ENCODE results near the gene DCAF10.
"Not testable (repeated sequence)": the region's sequence is repeated elsewhere in the genome, so short reads cannot be mapped to it uniquely, and the experiment has no call there.

The DCAF10 gene

GRCh38 chr9:37792122-37792521 lies 8.5 kb upstream of the DCAF10 start:
- DNase-seq: no peak

- DNase-seq: no peak
Measured at GRCh38 chr9:37796232-37796631, 4.4 kb upstream of the DCAF10 start.

DNA sequence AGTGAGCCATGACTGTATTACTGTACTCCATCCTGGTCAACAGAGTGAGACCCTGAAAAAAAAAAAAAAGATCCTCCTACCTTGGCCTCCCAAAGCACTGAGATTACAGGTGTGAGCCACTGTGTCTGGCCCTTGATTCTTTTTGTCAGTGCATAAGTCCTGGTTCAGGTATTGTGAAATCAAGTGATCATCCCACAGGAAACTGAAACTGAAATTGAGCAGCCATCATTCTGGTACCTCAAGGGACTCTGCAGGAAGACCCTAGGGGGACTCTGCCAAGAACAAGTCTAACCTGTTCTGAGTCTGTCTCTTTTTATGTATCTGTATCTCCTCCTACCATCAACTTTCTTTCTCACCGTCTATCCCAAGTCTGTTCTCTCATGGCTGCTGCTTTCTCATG lies 1.9 kb upstream of the DCAF10 start:
- DNase-seq: no peak

DNA sequence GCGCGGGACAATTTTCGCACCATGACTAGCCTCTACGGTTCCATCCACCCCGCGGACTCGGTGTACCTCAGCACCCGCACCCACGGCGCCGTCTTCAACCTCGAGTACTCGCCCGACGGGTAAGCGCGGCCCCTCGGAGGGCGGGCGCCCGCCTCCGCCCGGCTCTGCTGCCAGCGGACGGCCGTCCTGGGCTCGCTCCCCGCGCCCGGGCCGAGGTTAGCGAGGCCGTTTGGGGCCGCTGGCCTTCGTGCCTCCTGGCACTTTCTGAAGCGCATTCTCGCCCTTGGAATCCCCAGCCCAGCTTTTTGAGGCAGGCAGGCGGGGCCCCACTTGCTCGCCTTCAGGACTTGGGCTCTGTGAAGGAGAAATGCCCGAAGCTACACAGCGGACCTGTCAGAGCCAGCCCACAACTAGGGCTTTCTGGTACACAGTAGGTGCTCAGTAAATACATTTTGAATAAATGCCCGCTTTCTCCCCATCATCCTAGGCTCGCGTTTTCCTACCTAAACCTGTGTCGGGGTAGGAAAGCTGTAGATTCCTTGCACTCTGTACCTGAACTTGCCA lies 772 bp downstream of the DCAF10 start:
- no peak for DNase-seq

DNA sequence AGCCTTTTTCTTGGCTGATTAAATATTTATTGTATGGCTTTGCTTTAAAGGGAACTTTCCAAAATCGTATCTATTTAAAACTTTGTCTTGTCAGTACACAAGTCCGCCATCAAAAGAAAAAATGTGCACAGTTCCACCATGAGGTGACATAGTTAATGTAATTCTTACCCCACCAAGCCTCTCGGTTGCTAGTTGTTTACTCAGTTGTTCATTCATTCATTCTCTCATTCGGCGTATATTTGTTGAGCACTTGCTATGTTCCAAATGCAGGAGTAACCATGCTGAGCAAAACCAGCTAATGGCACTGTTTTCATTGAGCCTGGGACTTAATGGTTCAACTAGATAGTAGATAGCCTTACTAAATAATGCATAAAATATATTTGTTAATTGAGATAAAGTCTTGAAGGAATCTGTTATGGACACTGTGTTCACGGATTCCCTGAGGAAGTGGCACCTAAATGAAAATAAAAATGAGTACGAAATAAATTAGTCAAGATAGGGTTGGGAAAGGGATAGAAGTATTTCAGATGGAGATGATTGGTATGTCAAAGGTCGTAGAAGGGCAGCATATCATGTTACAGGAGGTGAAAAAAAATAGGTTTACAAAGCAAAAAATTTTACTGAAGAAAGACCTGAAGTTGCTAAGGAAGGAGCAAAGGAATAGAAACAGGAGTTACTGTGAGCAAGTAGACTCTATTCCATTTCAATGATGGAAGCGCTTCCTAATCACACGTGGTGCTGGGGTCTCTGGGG lies 1.5 kb downstream of the DCAF10 start:
- DNase-seq: no peak

DNA sequence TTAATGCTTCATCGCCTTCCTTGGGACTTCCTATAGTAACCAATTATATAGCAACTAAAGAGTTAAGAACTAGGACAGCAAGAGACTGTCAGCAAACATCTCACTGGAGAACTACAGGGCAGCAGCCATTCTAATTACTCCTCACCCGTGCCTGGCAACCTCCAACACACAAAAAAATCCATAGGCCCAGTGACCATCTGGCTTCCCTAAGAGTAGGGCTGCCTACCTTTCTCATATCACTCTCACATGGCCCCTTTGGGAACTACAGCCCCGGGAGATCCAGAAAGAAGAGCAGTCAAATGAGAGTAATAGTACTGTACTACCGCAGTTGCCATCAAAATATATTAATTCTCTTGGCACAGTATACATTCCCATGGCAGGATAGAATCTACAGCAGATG lies 5.7 kb downstream of the DCAF10 start:
- no peak for DNase-seq

- not testable (repeated sequence) for DNase-seq
Measured at GRCh38 chr9:37809676-37810075, 9.1 kb downstream of the DCAF10 start.

GRCh38 chr9:37811906-37812476 lies 11.4 kb downstream of the DCAF10 start:
- no peak for DNase-seq

GRCh38 chr9:37812773-37813379 lies 12.3 kb downstream of the DCAF10 start:
- peak; percentile 29 to 35 for DNase-seq

DNA sequence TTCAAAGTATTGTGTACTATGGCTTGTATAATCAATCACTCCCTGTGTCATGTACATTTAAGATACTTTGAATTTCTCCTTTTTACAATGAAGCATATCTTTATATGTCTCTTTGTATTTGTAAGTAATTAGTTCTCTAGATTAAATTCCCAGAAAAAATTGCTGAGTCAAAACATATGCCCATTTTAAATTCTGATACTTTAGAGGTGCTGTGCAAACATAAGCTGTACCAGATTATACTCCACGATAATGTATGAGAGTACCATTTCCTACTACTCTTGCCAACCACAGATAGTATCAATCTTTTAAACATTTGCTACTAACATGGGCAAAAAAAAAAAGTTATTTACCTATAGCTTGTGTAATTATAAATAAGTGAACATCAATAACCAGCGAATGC lies 18.3 kb downstream of the DCAF10 start:
- DNase-seq: no peak

DNA sequence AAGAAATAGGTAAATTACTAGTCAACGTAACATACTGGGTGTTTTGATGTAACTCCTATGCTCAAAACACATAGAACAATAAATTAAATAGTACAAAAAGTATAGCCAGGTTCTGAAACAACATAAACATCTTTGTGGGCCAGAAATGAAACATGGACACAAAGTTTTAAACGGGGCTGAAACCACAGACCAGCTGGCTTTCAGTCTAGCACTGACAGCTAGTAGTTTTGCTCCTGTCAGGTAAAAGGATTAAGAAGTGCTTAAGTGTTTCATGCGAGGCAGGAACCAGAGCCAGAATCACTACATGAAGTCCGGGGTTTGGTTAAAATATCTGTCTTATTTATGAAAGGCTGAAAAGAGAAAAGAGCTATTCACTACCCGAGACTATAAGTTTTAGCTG lies 19.5 kb downstream of the DCAF10 start:
- DNase-seq: no peak

GRCh38 chr9:37825174-37825573 lies 24.6 kb downstream of the DCAF10 start:
- DNase-seq: not testable (repeated sequence)

DNA sequence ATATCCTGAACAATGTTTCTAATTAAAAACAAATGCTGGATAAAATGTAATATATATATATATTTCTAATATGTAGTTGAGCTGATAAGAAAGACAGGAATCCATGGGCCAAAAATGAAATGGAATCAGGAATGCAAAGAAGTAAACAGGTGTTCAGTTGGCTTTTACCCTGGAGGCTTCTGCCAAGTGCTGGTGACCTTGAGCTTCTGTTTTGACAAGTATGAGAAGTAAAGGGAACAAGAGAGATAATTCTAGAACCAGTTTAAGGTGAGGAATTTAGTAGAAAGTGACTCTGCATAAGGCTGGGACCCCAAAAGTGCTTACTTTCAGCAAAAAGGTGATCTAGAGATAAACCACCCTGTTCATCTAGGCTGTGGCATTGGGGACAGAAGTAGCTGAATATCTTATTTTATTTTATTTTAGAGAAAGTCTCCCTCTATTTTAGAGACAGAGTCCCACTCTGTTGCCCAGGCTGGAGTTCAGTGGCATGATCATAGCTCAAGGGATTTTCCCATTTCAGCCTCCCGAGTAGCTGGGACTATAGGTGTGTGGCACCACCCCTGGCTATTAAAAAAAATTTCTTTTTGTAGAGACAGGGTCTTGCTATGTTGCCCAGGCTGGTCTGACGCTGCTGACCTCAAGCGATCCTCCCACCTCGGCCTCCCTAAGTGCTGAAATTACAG lies 27.0 kb downstream of the DCAF10 start:
- no peak for DNase-seq

- DNase-seq: no peak
Measured at GRCh38 chr9:37835821-37836220, 35.2 kb downstream of the DCAF10 start.

DNA sequence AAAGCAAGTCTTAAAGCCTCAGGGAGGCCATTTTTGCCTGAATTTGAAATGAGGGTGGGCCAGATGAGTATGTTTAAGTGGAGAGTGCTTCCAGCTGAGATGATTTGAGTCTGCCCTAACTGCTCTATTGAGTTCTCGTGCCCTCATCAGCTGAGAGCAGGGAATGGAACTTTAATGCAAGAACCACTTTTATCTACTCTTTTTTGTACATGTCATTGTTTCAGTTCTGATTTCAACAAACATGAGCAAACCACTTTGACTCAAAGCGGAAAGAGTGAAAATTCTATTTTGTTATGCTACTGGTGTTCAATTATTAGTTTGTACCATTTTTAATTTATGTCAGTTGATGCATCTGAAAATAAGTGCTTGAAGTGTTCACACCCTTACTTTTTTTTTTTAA lies 35.8 kb downstream of the DCAF10 start:
- DNase-seq: no peak

DNA sequence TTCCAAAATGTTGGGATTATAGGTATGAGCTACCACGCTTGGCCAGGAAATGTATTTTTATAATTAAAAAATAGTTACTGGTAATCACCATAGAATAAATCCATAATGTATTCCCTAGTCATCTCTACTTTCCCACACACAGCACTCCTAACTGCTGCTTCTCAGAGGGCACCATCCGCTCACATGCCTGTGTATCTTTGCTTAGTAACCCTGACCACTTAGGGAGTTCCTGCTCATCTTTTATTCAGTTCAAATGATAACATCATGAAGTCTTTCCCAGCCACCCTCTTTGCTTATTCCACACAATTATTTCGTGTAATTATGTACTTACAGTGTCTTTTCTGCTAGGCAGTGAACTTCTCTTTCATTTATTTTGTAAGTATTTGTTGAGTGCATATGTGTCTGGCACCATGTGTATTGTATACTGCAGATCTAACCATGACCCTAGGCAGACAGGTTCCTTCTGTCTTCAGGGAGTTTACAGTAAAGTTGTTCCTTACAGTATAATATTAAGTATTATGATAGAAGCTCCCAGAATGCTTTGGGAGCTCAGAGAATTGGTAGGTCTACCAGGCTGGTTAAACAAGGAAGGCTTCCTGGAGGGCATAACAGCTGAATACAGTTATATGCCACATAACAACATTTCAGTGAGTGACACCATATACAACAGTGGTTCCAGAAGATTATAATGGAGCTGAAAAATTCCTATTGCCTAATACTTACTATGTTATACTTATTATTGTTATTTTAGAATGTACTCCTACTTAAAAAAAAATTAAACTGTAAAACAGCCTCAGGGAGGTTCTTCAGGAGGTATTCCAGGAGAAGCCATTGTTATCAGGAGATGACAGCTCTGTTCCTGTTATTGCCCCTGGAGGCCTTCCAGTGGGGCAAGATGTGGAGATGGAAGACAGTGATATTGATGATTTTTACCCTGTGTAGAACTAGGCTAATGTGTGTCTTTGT lies 39.2 kb downstream of the DCAF10 start:
- DNase-seq: no peak

GRCh38 chr9:37840560-37841194 lies 40.1 kb downstream of the DCAF10 start:
- no peak for DNase-seq

GRCh38 chr9:37852222-37852621 lies 51.6 kb downstream of the DCAF10 start:
- DNase-seq: no peak

- no peak for DNase-seq
Measured at GRCh38 chr9:37856551-37856950, 56.0 kb downstream of the DCAF10 start.

DNA sequence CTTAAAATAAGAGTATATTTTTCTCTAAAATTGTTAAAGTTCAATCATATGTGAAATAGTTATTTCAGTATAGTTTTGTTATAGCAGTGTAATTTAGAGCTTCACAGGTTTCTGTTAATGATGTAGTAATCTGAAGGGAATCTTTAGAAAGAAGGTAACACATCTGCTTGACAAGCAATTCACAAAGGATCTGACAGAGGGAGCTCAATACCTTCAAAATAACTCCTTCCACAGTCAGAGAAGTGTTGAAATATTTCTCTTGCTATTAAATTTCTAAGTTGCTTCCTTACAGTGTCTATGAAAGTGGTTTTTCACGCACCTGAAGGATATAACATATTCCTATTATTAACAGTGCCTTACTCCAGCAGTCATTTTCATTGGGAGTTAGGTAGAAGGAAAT lies 58.4 kb downstream of the DCAF10 start:
- peak; percentile 53 to 63 for DNase-seq

- no peak for DNase-seq
Measured at GRCh38 chr9:37862530-37862929, 61.9 kb downstream of the DCAF10 start.

Measured in AML-193 (cell line).